AG09319 (cell line): ENCODE results near the gene OR10H2.
"Not testable (repeated sequence)": the region's sequence is repeated elsewhere in the genome, so short reads cannot be mapped to it uniquely, and the experiment has no call there.

Experiments
- DNase-seq: peaks from one replicate; pipeline ENCODE4 v3.0.0-alpha.2; 2010; ENCODE audit warnings: low read depth; ENCODE audit errors: extremely low read depth
- CTCF ChIP-seq: IDR thresholded peaks from 2 replicates; pipeline ENCODE4 v1.5.1; 2011; ENCODE audit warnings: low read depth, mild to moderate bottlenecking, inconsistent platforms, low read length, moderate library complexity

Gene OR10H2

GRCh38 chr19:15727724-15728123 lies at the start of gene OR10H2:
OR10H2 (plus strand) TSS chr19:15728024; CDS start chr19:15728044, 20 bp downstream.
- no peak for TF ChIP-seq CTCF
- no peak for DNase-seq

GRCh38 chr19:15679089-15679488 lies 48.7 kb upstream of the OR10H2 start:
- no peak for TF ChIP-seq CTCF
- no peak for DNase-seq

- DNase-seq, result not testable (repeated sequence)
Observed at GRCh38 chr19:15679865-15680264, 48.0 kb upstream of the OR10H2 start.

- no peak for DNase-seq
- no peak for TF ChIP-seq CTCF
Observed at GRCh38 chr19:15680478-15681322, 47.1 kb upstream of the OR10H2 start.

GRCh38 chr19:15683411-15683810 lies 44.4 kb upstream of the OR10H2 start:
- DNase-seq, result no peak
- TF ChIP-seq CTCF, result no peak

- no peak for TF ChIP-seq CTCF
- DNase-seq, result no peak
Observed at GRCh38 chr19:15684828-15685227, 43.0 kb upstream of the OR10H2 start.

- no peak for DNase-seq
- no peak for TF ChIP-seq CTCF
Observed at GRCh38 chr19:15696654-15697194, 31.1 kb upstream of the OR10H2 start.
